Myocyte (in vitro differentiated cells): ENCODE results near the gene RBM19. TPM values are rescaled to one million over a fixed set of nuclear protein-coding genes. Genes with fewer than 3 reads are reported as not detected.

Experiments used
- DNase-seq: peaks from one replicate; pipeline ENCODE4 v3.0.0-alpha.2; 2012; ENCODE audit warnings: low read depth
- total RNA-seq: library from RNA; depleted of rRNA; stranded (reverse); fragments of >200 nt; gene quantifications from 2 replicates; pipeline ENCODE4 v1.2.3, GENCODE V29; 2014

Gene RBM19
- total RNA-seq, 1 donor from 2014 or later = 21.1 TPM

GRCh38 chr12:113860059-113860820, 105.9 kb downstream of the RBM19 start:
- no peak for DNase-seq

- DNase-seq = no peak
Observed at GRCh38 chr12:113858841-113859386, 107.2 kb downstream of the RBM19 start.

GRCh38 chr12:113857371-113857770, 108.8 kb downstream of the RBM19 start:
- no peak for DNase-seq

- peak; percentile 30 for DNase-seq
Observed at GRCh38 chr12:113855998-113856397, 110.1 kb downstream of the RBM19 start.

- no peak for DNase-seq
Observed at GRCh38 chr12:113854385-113855142, 111.6 kb downstream of the RBM19 start.

- DNase-seq = no peak
Observed at GRCh38 chr12:113853491-113853890, 112.6 kb downstream of the RBM19 start.

GRCh38 chr12:113852695-113853490, 113.2 kb downstream of the RBM19 start:
- peak; percentile 80 for DNase-seq

- DNase-seq = no peak
Observed at GRCh38 chr12:113852264-113852663, 113.9 kb downstream of the RBM19 start.

- DNase-seq = peak; percentile 99
Observed at GRCh38 chr12:113850309-113851056, 115.6 kb downstream of the RBM19 start.

- DNase-seq = no peak
Observed at GRCh38 chr12:113847856-113848255, 118.3 kb downstream of the RBM19 start.

GRCh38 chr12:113846883-113847755, 119.0 kb downstream of the RBM19 start:
- DNase-seq = no peak

GRCh38 chr12:113845900-113846674, 120.0 kb downstream of the RBM19 start:
- peak; percentile 81 for DNase-seq

GRCh38 chr12:113844495-113845210, 121.5 kb downstream of the RBM19 start:
- DNase-seq = peak; percentile 50

GRCh38 chr12:113842699-113843098, 123.4 kb downstream of the RBM19 start:
- no peak for DNase-seq

- no peak for DNase-seq
Observed at GRCh38 chr12:113841786-113842185, 124.3 kb downstream of the RBM19 start.

- DNase-seq = peak; percentile 76
Observed at GRCh38 chr12:113840401-113841042, 125.6 kb downstream of the RBM19 start.

- no peak for DNase-seq
Observed at GRCh38 chr12:113838896-113839295, 127.2 kb downstream of the RBM19 start.
